GM12878 (cell line): ENCODE results near the gene RNASEH2A. TPM values are rescaled to one million over a fixed set of nuclear protein-coding genes. Genes with fewer than 3 reads are reported as not detected.
A peak's percentile ranks its signal among the peaks of the same experiment; 100 is the strongest.

Experiments
- BCL3 ChIP-seq: IDR thresholded peaks from 2 replicates; pipeline ENCODE4 v1.6.1; 2011; ENCODE audit warnings: borderline replicate concordance, low read depth, mild to moderate bottlenecking, moderate library complexity, low read length; ENCODE audit not compliant: insufficient read depth, poor library complexity, severe bottlenecking
- BHLHE40 ChIP-seq, 2 experiments: fragments of 450-650 bp in 1 of 2; IDR thresholded peaks; 2 replicates each; pipeline ENCODE4 v1.6.1; 2011 to 2017; ENCODE audit warnings: low read depth in 2 of 2, borderline replicate concordance in 1 of 2, improper control_type of control experiment in 1 of 2, low read length in 1 of 2, mild to moderate bottlenecking in 1 of 2
- DPF2 ChIP-seq: fragments of 450-650 bp; IDR thresholded peaks from 2 replicates; pipeline ENCODE4 v1.6.1; 2017; ENCODE audit warnings: mild to moderate bottlenecking
- EED ChIP-seq: sonication (generic); IDR thresholded peaks from 2 replicates; pipeline ENCODE4 v1.6.1; 2016; ENCODE audit warnings: antibody characterized with exemption, low read depth
- EP300 ChIP-seq, 2 experiments: fragments of 150-350 bp in 1 of 2; IDR thresholded peaks; 2 replicates each; pipeline ENCODE4 v1.6.1; 2011 to 2012; ENCODE audit warnings: low read depth in 2 of 2, low read length in 2 of 2, borderline replicate concordance in 1 of 2, improper control_type of control experiment in 1 of 2, inconsistent platforms in 1 of 2; ENCODE audit not compliant: control insufficient read depth in 1 of 2
- EZH2 ChIP-seq: IDR thresholded peaks from 2 replicates; pipeline ENCODE4 v1.6.1; 2012; ENCODE audit warnings: low read depth, mild to moderate bottlenecking, control low read depth, inconsistent platforms, low read length, borderline replicate concordance; ENCODE audit not compliant: control insufficient read depth
- FOS ChIP-seq: IDR thresholded peaks from 3 replicates; pipeline ENCODE4 v1.6.1; 2011; ENCODE audit warnings: borderline replicate concordance; ENCODE audit not compliant: insufficient read length; ENCODE audit errors: extremely low read depth
- GATAD2B ChIP-seq: fragments of 450-650 bp; conservative IDR thresholded peaks from 2 replicates; pipeline ENCODE4 v1.6.1; 2017; ENCODE audit warnings: low read depth, mild to moderate bottlenecking, moderate library complexity
- IKZF1 ChIP-seq: fragments of 450-650 bp; conservative IDR thresholded peaks from 2 replicates; pipeline ENCODE4 v1.6.1; 2017; ENCODE audit warnings: antibody characterized with exemption, mild to moderate bottlenecking
- NR2F1 ChIP-seq: fragments of 450-650 bp; conservative IDR thresholded peaks from 2 replicates; pipeline ENCODE4 v1.6.1; 2017; ENCODE audit warnings: mild to moderate bottlenecking
- RCOR1 ChIP-seq: conservative IDR thresholded peaks from 2 replicates; pipeline ENCODE4 v1.6.1; 2012; ENCODE audit warnings: low read depth, low read length, improper control_type of control experiment
- SREBF1 ChIP-seq: IDR thresholded peaks from 2 replicates; pipeline ENCODE4 v1.6.1; 2012; ENCODE audit warnings: mild to moderate bottlenecking, low read length
- ZBTB4 ChIP-seq: fragments of 450-650 bp; formaldehyde crosslinking; IDR thresholded peaks from 2 replicates; pipeline ENCODE4 v1.4.0; 2022; ENCODE audit warnings: mild to moderate bottlenecking, moderate library complexity
- ZNF217 ChIP-seq: fragments of 450-650 bp; IDR thresholded peaks from 2 replicates; pipeline ENCODE4 v1.6.1; 2017; ENCODE audit warnings: antibody characterized with exemption, mild to moderate bottlenecking
- polyA plus RNA-seq, 11 experiments: library from polyadenylated mRNA; depleted of rRNA in 4 of 11; unstranded in 6 of 11; stranded (reverse) in 5 of 11; fragments of >200 nt; fragmentation: Nextera tagmentation in 4 of 11; fragmentation: Illumina TruSeq in 1 of 11; extraction: Ambion mirVana in 4 of 11; extraction: Trizol in 1 of 11; gene quantifications; 1 replicate in 1 of 11; 2 replicates in 10 of 11; pipeline versions ENCODE4 v1.2.1 to v1.2.3, GENCODE V29; 2011 to 2016; ENCODE audit warnings: inconsistent platforms in 2 of 11, missing spikeins in 2 of 11, low read depth in 1 of 11
- total RNA-seq, 4 experiments: library from RNA; depleted of rRNA in 3 of 4; stranded (reverse); fragments of >200 nt in 3 of 4; fragmentation: Illumina TruSeq in 1 of 4; extraction: Trizol in 1 of 4; gene quantifications; 2 replicates each; pipeline versions ENCODE4 v1.2.1 to v1.2.3, GENCODE V29; 2013 to 2021
- TF ChIP-seq, protein P1 (sequence below): IDR thresholded peaks from 2 replicates; pipeline ENCODE4 v1.6.1; 2012; ENCODE audit warnings: low read length, inconsistent platforms
- TF ChIP-seq, protein P2 (sequence below): fragments of 450-650 bp; formaldehyde crosslinking; IDR thresholded peaks from 2 replicates; pipeline ENCODE4 v1.5.0; 2022; ENCODE audit warnings: mild to moderate bottlenecking, missing genetic modification characterization
- TF ChIP-seq, protein P3 (sequence below): fragments of 450-650 bp; IDR thresholded peaks from 2 replicates; pipeline ENCODE4 v1.6.1; 2016; ENCODE audit warnings: mild to moderate bottlenecking

The RNASEH2A gene
- total and polyA plus RNA-seq, 10 of the 15 experiments (the other 5 are each of a cell fraction or from before 2014, with no cell fraction given): 17.4 to 103 (median 40.4) TPM

DNA sequence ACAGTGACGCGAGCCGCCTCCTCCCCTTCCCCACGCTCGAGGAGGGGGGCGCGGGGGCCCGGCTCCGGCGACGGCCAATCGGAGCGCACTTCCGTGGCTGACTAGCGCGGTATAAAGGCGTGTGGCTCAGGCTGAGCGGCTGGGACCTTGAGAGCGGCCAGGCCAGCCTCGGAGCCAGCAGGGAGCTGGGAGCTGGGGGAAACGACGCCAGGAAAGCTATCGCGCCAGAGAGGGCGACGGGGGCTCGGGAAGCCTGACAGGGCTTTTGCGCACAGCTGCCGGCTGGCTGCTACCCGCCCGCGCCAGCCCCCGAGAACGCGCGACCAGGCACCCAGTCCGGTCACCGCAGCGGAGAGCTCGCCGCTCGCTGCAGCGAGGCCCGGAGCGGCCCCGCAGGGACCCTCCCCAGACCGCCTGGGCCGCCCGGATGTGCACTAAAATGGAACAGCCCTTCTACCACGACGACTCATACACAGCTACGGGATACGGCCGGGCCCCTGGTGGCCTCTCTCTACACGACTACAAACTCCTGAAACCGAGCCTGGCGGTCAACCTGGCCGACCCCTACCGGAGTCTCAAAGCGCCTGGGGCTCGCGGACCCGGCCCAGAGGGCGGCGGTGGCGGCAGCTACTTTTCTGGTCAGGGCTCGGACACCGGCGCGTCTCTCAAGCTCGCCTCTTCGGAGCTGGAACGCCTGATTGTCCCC, 14.9 kb upstream of the RNASEH2A start, which contains the start of gene JUNB (continued):
- peak; percentile 14 to 78; a peak in 3 of 4 replicates for TF ChIP-seq EP300 (IDR thresholded peaks at IDR 0.05; ENCODE audit: borderline replicate concordance in 1 of 2, control insufficient read depth in 1 of 2, low read depth in 2 of 2, low read length in 2 of 2)
- TF ChIP-seq, protein P1, sequence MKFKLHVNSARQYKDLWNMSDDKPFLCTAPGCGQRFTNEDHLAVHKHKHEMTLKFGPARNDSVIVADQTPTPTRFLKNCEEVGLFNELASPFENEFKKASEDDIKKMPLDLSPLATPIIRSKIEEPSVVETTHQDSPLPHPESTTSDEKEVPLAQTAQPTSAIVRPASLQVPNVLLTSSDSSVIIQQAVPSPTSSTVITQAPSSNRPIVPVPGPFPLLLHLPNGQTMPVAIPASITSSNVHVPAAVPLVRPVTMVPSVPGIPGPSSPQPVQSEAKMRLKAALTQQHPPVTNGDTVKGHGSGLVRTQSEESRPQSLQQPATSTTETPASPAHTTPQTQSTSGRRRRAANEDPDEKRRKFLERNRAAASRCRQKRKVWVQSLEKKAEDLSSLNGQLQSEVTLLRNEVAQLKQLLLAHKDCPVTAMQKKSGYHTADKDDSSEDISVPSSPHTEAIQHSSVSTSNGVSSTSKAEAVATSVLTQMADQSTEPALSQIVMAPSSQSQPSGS: no peak
- TF ChIP-seq RCOR1: 0 out of 2 replicates have a peak, but pooled peaks have one; percentile 52
- TF ChIP-seq, protein P2, sequence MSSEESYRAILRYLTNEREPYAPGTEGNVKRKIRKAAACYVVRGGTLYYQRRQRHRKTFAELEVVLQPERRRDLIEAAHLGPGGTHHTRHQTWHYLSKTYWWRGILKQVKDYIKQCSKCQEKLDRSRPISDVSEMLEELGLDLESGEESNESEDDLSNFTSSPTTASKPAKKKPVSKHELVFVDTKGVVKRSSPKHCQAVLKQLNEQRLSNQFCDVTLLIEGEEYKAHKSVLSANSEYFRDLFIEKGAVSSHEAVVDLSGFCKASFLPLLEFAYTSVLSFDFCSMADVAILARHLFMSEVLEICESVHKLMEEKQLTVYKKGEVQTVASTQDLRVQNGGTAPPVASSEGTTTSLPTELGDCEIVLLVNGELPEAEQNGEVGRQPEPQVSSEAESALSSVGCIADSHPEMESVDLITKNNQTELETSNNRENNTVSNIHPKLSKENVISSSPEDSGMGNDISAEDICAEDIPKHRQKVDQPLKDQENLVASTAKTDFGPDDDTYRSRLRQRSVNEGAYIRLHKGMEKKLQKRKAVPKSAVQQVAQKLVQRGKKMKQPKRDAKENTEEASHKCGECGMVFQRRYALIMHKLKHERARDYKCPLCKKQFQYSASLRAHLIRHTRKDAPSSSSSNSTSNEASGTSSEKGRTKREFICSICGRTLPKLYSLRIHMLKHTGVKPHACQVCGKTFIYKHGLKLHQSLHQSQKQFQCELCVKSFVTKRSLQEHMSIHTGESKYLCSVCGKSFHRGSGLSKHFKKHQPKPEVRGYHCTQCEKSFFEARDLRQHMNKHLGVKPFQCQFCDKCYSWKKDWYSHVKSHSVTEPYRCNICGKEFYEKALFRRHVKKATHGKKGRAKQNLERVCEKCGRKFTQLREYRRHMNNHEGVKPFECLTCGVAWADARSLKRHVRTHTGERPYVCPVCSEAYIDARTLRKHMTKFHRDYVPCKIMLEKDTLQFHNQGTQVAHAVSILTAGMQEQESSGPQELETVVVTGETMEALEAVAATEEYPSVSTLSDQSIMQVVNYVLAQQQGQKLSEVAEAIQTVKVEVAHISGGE (CRISPR knock-in tag): peak; percentile 68
- no peak for TF ChIP-seq ZNF217
- no peak for TF ChIP-seq EZH2
- no peak for TF ChIP-seq ZBTB4 (CRISPR knock-in tag)
- TF ChIP-seq DPF2: peak; percentile 78
- peak; percentile 69 for TF ChIP-seq EED
- no peak for TF ChIP-seq SREBF1
- TF ChIP-seq BCL3: peak; percentile 80
- TF ChIP-seq GATAD2B: peak; percentile 75
- peak; percentile 84 to 88 for TF ChIP-seq BHLHE40 (IDR thresholded peaks at IDR 0.05; ENCODE audit: borderline replicate concordance in 1 of 2, low read depth in 2 of 2, low read length in 1 of 2)
- TF ChIP-seq IKZF1: peak; percentile 93
- TF ChIP-seq, protein P3, sequence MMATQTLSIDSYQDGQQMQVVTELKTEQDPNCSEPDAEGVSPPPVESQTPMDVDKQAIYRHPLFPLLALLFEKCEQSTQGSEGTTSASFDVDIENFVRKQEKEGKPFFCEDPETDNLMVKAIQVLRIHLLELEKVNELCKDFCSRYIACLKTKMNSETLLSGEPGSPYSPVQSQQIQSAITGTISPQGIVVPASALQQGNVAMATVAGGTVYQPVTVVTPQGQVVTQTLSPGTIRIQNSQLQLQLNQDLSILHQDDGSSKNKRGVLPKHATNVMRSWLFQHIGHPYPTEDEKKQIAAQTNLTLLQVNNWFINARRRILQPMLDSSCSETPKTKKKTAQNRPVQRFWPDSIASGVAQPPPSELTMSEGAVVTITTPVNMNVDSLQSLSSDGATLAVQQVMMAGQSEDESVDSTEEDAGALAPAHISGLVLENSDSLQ: peak; percentile 86; the same call in 1 of the 2 replicates
- TF ChIP-seq FOS: no peak
- TF ChIP-seq NR2F1: peak; percentile 79
